GM21381 (cell line): Measurements from ENCODE around the gene ARMC3.
A peak's percentile ranks its signal among the peaks of the same experiment; 100 is the strongest.
"Not testable (repeated sequence)": the region's sequence is repeated elsewhere in the genome, so short reads cannot be mapped to it uniquely, and the experiment has no call there.

Experiments used
- ATAC-seq: cut with Tn5 transposase; IDR thresholded peaks from one replicate; pipeline ENCODE4 v1.9.1; 2021; ENCODE audit warnings: mild to moderate bottlenecking, moderate library complexity; ENCODE audit not compliant: unreplicated experiment

ARMC3 gene

GRCh38 chr10:22925088-22925487 lies 2.8 kb upstream of the ARMC3 start:
- ATAC-seq = no peak

- no peak for ATAC-seq
Observed at GRCh38 chr10:22927166-22927565, 687 bp upstream of the ARMC3 start.

DNA sequence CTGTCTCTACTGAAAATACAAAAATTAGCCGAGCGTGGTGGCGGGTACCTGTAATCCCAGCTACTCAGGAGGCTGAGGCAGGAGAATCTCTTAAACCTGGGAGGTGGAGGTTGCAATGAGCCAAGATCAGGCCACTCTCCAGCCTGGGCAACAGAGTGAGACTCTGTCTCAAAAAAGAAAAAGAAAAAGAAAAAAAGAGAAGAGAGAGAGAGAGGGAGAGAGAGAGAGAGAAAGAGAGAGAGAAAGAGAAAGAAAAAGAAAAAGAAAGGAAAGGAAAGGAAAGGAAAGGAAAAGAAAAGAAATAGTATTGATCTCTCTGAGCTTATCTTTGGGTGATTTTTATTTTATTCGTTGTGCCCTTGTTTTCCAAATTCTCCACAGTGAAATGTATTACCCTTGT lies 1.2 kb downstream of the ARMC3 start:
- not testable (repeated sequence) for ATAC-seq

- peak; percentile 57 for ATAC-seq
Observed at GRCh38 chr10:22931948-22932347, 4.1 kb downstream of the ARMC3 start.

GRCh38 chr10:22932626-22933370 lies 4.9 kb downstream of the ARMC3 start:
- ATAC-seq = no peak

DNA sequence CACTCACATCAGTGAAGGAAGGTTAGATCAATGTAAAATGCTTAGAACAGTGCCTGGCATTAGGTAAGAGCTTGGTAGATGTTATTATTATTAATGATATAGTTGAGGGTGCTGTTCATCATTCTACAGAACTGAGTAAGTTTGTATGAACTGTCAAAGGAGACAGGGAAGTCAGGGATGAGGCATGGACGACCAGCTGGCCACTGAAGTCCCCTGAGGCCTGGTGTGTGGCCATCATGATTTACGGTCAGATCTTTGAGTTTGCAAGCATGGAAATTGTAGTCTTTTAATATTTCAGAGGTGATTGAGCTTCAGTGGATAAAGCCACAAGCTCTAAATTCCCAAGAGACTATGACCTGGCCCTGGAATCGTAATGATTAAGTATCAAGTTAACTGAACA lies 6.9 kb downstream of the ARMC3 start:
- ATAC-seq = no peak

GRCh38 chr10:22942437-22942836 lies 14.6 kb downstream of the ARMC3 start:
- no peak for ATAC-seq

GRCh38 chr10:22945934-22946673 lies 18.3 kb downstream of the ARMC3 start:
- ATAC-seq = peak; percentile 76

GRCh38 chr10:22954970-22955369 lies 27.1 kb downstream of the ARMC3 start:
- no peak for ATAC-seq

- no peak for ATAC-seq
Observed at GRCh38 chr10:22958338-22958737, 30.5 kb downstream of the ARMC3 start.

DNA sequence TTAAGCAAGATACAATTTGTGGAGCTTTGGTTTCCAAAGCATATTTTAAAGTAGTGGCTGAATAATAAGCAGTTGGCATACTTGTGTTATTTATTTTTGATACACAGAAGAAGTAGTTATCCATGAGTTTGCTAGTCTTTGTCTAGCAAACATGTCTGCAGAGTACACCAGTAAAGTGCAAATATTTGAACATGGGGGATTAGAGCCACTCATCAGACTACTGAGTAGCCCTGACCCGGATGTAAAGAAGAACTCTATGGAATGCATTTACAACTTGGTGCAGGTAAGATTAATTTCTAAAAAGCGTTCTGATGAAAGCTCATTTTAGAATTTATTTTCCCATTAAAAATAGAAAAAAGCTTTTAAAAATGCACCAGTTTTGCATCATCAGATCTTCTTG lies 31.4 kb downstream of the ARMC3 start:
- no peak for ATAC-seq

DNA sequence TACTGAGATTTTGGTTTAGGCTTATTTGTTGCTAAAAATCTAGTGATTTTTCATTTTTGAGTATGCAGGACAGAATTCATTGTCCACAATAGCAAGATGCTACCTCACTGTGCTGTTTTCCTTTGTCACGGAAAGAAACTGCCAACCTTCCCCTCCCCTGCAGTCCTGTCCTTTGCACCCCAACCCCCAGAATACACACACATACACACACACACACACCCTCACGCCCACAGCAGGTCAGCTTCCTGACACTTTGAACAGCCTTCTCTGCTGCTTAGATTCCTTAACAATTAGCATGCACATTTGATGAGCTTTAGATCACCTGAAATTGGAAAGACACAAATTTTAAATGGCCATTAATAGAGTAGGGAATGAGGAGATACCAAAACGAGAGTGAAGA lies 32.1 kb downstream of the ARMC3 start:
- no peak for ATAC-seq

GRCh38 chr10:22962817-22963216 lies 35.0 kb downstream of the ARMC3 start:
- peak; percentile 68 for ATAC-seq

GRCh38 chr10:22969704-22970103 lies 41.9 kb downstream of the ARMC3 start:
- no peak for ATAC-seq

DNA sequence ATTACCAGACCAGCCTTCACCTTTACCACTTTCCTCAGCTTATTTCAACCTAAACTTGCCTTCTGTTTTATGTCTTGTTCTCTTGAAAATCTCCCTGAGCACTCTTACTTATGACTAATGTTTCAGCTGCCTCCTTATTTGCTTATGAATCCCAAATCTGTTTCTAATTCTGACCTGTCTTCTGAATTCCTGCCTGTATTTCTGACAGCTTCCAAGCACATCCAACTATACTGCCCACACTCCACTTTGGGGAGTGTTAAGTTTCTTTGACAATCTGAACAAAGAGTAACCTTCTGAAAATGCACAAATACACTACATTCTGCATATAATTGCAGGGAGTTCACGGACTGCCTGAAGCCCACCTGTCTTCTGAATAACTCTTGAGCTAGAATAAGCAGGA lies 48.7 kb downstream of the ARMC3 start:
- no peak for ATAC-seq

DNA sequence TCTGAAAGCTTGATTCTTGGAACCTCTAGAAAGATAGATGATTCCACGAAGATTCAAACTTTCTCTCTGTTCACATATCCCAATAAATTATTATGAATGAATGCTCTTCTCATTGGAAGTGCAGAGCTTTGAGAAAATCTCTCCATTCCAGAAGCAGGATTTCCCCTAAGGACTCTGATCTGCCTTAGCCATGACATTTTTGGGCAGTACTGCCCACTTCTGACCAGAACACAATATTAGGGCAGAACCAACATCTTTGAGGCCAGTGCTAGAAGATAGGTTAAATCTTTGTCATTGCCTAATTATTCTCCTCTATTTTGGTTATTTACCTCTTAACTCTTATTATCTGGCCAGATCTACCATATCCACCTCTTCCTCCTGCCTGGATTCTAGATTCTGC lies 49.9 kb downstream of the ARMC3 start:
- ATAC-seq = no peak

DNA sequence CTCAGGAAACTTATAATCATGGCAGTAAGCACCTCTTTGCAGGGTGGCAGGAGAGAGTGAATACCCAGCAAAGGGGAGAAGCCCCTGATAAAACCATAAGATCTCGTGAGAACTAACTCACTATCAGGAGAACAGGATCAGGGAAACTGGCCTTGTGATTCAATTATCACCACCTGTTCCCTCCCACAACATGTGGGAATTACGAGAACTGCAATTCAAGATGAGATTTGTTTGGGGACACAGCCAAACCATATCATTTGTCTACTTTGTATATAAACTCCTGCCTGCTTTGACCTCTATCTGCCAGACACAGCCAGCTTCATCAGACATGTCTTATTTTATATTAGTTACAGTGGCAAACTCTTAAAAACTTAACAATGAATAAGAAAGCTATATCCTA lies 50.4 kb downstream of the ARMC3 start:
- ATAC-seq = no peak

- ATAC-seq = no peak
Observed at GRCh38 chr10:22978918-22979317, 51.1 kb downstream of the ARMC3 start.

GRCh38 chr10:22980822-22981221 lies 53.0 kb downstream of the ARMC3 start:
- no peak for ATAC-seq

DNA sequence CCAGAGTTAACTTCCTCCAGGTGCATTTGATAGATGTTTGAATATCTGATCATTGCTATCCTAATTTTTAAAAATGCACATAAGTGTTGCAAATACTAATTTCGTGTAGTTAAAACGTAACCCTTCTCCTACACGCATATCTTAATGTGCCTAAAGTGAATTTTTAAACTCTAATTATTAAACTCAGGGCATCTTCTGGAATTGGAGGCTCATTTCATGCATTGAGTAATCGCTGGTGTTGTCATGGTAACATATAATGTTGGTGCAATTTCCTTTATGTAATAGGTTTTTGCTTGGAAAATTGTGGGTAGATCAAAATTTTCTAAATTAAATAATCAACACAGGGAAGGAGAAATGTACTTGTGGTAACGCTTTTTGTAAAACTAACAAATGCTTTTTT lies 56.2 kb downstream of the ARMC3 start:
- no peak for ATAC-seq

GRCh38 chr10:22986771-22987542 lies 59.1 kb downstream of the ARMC3 start:
- ATAC-seq = no peak
